Kidney capillary endothelial cell (primary cell): ENCODE measurements around the gene ASB11.
"Not testable (repeated sequence)": the region's sequence is repeated elsewhere in the genome, so short reads cannot be mapped to it uniquely, and the experiment has no call there.

Experiments used
- DNase-seq: peaks from one replicate; pipeline ENCODE4 v3.0.0-alpha.2; 2018; ENCODE audit warnings: low spot score

Gene ASB11

GRCh38 chrX:15301924-15302323 is 13.5 kb downstream of the ASB11 start:
- no peak for DNase-seq

DNA sequence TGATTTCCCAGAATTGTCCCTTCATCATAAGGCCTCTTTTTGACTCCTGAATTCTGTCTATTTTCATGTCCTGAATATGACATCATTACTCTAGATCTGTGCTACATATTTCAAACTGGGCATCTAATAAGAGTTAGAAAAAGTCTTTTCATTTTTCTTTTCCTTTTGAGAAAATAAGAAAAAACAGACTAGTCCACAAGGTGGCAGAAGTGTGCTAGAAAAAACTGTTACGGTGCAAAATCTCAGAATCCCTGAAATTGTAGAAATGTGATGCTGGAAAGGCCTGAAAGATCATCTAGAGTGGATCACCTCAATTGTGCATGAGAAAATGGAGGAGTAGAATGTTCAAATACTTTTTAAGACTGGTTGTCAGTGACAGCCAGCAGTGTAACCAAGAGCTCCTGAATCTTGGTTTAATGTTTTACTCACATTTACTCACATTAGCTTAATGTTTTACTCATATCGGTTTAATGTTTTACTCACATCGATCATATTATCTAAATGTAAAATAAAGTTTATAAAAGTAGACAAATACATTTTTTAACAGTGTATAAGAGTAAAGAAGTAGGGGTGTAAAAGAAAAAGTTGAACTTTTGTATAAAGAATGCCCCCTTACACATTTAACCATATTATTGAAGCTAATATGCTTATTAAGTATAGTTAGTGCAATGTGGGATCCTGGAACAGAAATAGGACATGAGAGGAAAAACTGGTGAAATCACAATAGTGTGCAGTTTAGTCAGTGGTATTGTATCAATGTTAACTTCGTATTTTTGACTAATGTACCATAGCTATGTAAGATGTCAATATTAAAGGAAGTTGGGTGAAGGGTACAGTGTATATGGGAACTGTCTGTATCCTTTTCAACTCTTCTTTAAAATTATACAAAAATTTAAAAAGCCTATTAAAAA is 15.2 kb downstream of the ASB11 start:
- DNase-seq = peak; percentile 31

- DNase-seq = no peak
These were observed 16.7 kb downstream of the ASB11 start for GRCh38 chrX:15298780-15299179.

GRCh38 chrX:15298201-15298600 is 17.2 kb downstream of the ASB11 start:
- DNase-seq = peak; percentile 15

- DNase-seq = no peak
These were observed 22.0 kb downstream of the ASB11 start for GRCh38 chrX:15293451-15293850.

GRCh38 chrX:15292861-15293260 is 22.6 kb downstream of the ASB11 start:
- no peak for DNase-seq

- DNase-seq = no peak
These were observed 37.8 kb downstream of the ASB11 start for GRCh38 chrX:15277604-15278003.

GRCh38 chrX:15274946-15275345 is 40.5 kb downstream of the ASB11 start:
- DNase-seq = no peak

- DNase-seq = not testable (repeated sequence)
These were observed 42.2 kb downstream of the ASB11 start for GRCh38 chrX:15273275-15273674.

GRCh38 chrX:15271757-15272156 is 43.7 kb downstream of the ASB11 start:
- no peak for DNase-seq

GRCh38 chrX:15269618-15270521 is 45.6 kb downstream of the ASB11 start, which contains the start of gene ASB9:
Gene ASB9, minus strand, starts transcription at chrX:15270083. Its CDS starts 209 bp downstream, at chrX:15269874.
- DNase-seq = peak; percentile 38

- no peak for DNase-seq
These were observed 46.3 kb downstream of the ASB11 start for GRCh38 chrX:15269120-15269519.

GRCh38 chrX:15254852-15255251 is 60.6 kb downstream of the ASB11 start:
- DNase-seq = no peak

GRCh38 chrX:15245896-15246295 is 69.5 kb downstream of the ASB11 start:
- no peak for DNase-seq

DNA sequence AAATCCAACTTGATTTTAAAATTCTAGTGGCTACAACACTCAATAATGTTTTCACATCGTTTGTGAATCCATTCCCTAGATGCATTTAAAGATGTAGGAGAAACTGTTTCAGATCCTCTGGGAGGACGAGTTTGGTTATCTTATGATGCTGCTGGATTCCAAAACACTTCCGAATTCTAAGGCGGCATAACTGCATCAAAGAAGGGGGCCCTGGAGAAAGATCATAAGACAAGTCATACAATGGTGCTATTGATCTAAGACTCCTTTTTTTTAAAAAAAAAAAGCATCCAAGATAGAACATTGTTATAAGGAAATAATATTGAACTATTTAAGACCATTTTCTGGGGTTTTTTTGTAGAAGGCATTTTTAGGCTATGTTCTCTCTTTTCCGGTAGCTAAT is 71.0 kb downstream of the ASB11 start:
- DNase-seq = no peak

- DNase-seq = peak; percentile 34
These were observed 72.4 kb downstream of the ASB11 start for GRCh38 chrX:15242899-15243555.

DNA sequence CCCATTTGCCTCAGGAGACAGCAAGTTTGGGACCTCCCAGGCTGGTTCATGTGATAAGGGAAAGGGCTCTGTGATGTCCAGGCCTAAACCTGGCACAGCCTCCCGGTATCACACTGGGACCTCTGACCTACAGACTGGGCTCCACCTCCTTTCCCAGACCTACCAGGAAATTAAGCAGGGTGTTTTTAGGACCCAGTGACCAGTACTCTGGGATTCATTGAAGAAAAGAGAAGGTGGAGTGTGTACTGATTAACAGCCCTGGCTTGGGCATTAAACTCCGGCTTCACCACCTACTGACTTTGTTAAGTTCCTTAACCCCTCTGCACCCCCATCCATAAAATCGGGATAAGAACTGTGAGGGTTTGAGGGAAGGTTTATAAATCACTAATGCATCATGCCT is 74.1 kb downstream of the ASB11 start:
- DNase-seq = no peak

GRCh38 chrX:15240414-15240813 is 75.0 kb downstream of the ASB11 start:
- no peak for DNase-seq

DNA sequence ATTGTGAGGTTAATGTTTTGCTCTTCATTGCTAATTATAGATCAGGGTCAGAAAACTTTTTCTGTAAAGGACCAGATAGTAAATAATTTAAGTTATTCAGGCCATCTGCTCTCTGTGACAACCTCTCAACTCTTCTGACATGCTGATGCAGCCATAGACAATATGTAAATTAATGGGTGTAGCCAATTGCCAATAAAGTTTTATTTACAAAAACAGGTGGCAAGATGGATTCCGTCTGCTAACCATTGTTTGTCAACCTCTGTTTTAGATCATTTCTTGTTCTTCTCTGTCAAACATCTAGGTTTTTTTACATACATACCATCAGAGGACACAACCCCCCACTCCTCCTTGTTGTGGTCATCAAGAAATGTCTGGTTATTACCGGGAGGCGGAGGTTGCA is 79.3 kb downstream of the ASB11 start:
- DNase-seq = no peak

- no peak for DNase-seq
These were observed 80.4 kb downstream of the ASB11 start for GRCh38 chrX:15235001-15235400.

- DNase-seq = no peak
These were observed 81.9 kb downstream of the ASB11 start for GRCh38 chrX:15233416-15234015.
